Vagina (tissue), 2 donors: ENCODE results near the gene SNX24.

Experiments used
- CTCF ChIP-seq, 3 experiments: fragments of 450-650 bp in 2 of 3; fragments of 200-600 bp in 1 of 3; sonication (generic) in 1 of 3; IDR thresholded peaks; one replicate each; pipeline ENCODE4 v1.5.1; 2017 to 2019; ENCODE audit warnings: antibody characterized with exemption in 3 of 3, mild to moderate bottlenecking in 2 of 3, moderate library complexity in 2 of 3
- POLR2A ChIP-seq, 2 donors: fragments of 450-650 bp; IDR thresholded peaks; one replicate each; pipeline ENCODE4 v1.6.1; 2017; ENCODE audit warnings: antibody characterized with exemption in 2 of 2, mild to moderate bottlenecking in 2 of 2, moderate library complexity in 2 of 2
- POLR2AphosphoS5 ChIP-seq, 2 donors: sonication (generic); formaldehyde crosslinking; IDR thresholded peaks; one replicate each; pipeline ENCODE4 v1.9.0; 2017; ENCODE audit warnings: antibody characterized with exemption in 2 of 2, mild to moderate bottlenecking in 2 of 2, low read depth in 1 of 2; ENCODE audit not compliant: insufficient read depth in 1 of 2

- TF ChIP-seq POLR2A (IDR thresholded peaks at IDR 0.05) (no peak), POLR2AphosphoS5 (IDR thresholded peaks at IDR 0.05; ENCODE audit: insufficient read depth in 1 of 2, low read depth in 1 of 2) (no peak), CTCF (IDR thresholded peaks at IDR 0.05) (no peak)
Observed at GRCh38 chr5:122863721-122864120, 18.3 kb downstream of the SNX24 start.
